Mucosa of rectum (tissue), 2 donors: Measurements from ENCODE around the gene CDK5R2.
"Not testable (repeated sequence)": the region's sequence is repeated elsewhere in the genome, so short reads cannot be mapped to it uniquely, and the experiment has no call there.

Source experiments
- H3K27ac ChIP-seq, 2 donors: one replicate each; pipeline ENCODE4 v1.7.0; 2013; ENCODE audit warnings: inconsistent platforms in 2 of 2, low read depth in 2 of 2, low read length in 2 of 2
- H3K27me3 ChIP-seq, 2 donors: one replicate each; pipeline ENCODE4 v1.7.0; 2013; ENCODE audit warnings: low read length in 2 of 2; ENCODE audit not compliant: control insufficient read depth in 2 of 2, insufficient read depth in 2 of 2
- H3K36me3 ChIP-seq, 2 donors: one replicate each; pipeline ENCODE4 v1.7.0; 2013; ENCODE audit warnings: low read length in 2 of 2; ENCODE audit not compliant: control insufficient read depth in 2 of 2, insufficient read depth in 2 of 2
- H3K4me1 ChIP-seq, 2 donors: one replicate each; pipeline ENCODE4 v1.7.0; 2013; ENCODE audit warnings: low read length in 2 of 2, mild to moderate bottlenecking in 1 of 2; ENCODE audit not compliant: control insufficient read depth in 2 of 2, insufficient read depth in 2 of 2
- H3K4me3 ChIP-seq, 2 donors: one replicate each; pipeline ENCODE4 v1.7.0; 2013; ENCODE audit warnings: low read length in 2 of 2
- H3K9ac ChIP-seq, 2 donors: one replicate each; pipeline ENCODE4 v1.7.0; 2013; ENCODE audit warnings: low read length in 2 of 2, low read depth in 1 of 2, mild to moderate bottlenecking in 1 of 2
- H3K9me3 ChIP-seq, 2 donors: one replicate each; pipeline ENCODE4 v1.7.0; 2013; ENCODE audit warnings: low read length in 2 of 2; ENCODE audit not compliant: control insufficient read depth in 2 of 2
- donor health status: healthy.
- donor health status: Normal muscosa, but diverticular disease.

The CDK5R2 gene

GRCh38 chr2:218959141-218959731 lies at the start of gene CDK5R2:
Gene CDK5R2 (plus strand): TSS chr2:218959666. CDS start chr2:218959821, 155 bp downstream.
- Histone ChIP-seq H3K27me3 (peaks cover 48 to 78% of the 10 kb centered on the region in 2 donors), H3K4me1 (peaks cover 2 to 4% of the 10 kb centered on the region in 2 donors), H3K9me3 (no peaks in the 10 kb centered on the region), H3K36me3 (no peaks in the 10 kb centered on the region), H3K9ac (no peak within 1 kb of the TSS), H3K4me3 (peak within 1 kb of the TSS; percentile 33 to 56), H3K27ac (no peak within 1 kb of the TSS)

GRCh38 chr2:218910741-218911140 lies 48.7 kb upstream of the CDK5R2 start:
- Histone ChIP-seq H3K4me3 (no peak overlapping the region), H3K4me1 (peaks cover 6 to 11% of the 10 kb centered on the region in 2 donors)

GRCh38 chr2:218920504-218920903 lies 39.0 kb upstream of the CDK5R2 start:
- Histone ChIP-seq H3K27me3 (peaks cover 0 to 4% of the 10 kb centered on the region in 2 donors), H3K36me3 (no peaks in the 10 kb centered on the region), H3K9ac (no peak overlapping the region), H3K4me3 (no peak overlapping the region), H3K9me3 (no peaks in the 10 kb centered on the region), H3K4me1 (no peaks in the 10 kb centered on the region), H3K27ac (no peak overlapping the region)

More at GRCh38 chr2:218910741-218911140, 48.7 kb upstream of the CDK5R2 start:
- H3K9ac ChIP-seq = no peak overlapping the region
- no peaks in the 10 kb centered on the region for H3K27me3 ChIP-seq
- H3K36me3 ChIP-seq = no peaks in the 10 kb centered on the region
- H3K9me3 ChIP-seq = no peaks in the 10 kb centered on the region
- H3K27ac ChIP-seq = no peak overlapping the region

- peaks cover 4% of the 10 kb centered on the region in 2 donors for H3K27me3 ChIP-seq
- H3K27ac ChIP-seq = no peak overlapping the region
- no peak overlapping the region for H3K4me3 ChIP-seq
- no peaks in the 10 kb centered on the region for H3K9me3 ChIP-seq
- no peaks in the 10 kb centered on the region for H3K36me3 ChIP-seq
- H3K9ac ChIP-seq = no peak overlapping the region
- H3K4me1 ChIP-seq = no peaks in the 10 kb centered on the region
Observed at GRCh38 chr2:218924757-218925156, 34.7 kb upstream of the CDK5R2 start.

- H3K9me3 ChIP-seq = no peaks in the 10 kb centered on the region
- H3K4me3 ChIP-seq = no peak overlapping the region
- H3K27ac ChIP-seq = no peak overlapping the region
- H3K4me1 ChIP-seq = no peaks in the 10 kb centered on the region
- peaks cover 4% of the 10 kb centered on the region in 2 donors for H3K27me3 ChIP-seq
- H3K9ac ChIP-seq = no peak overlapping the region
- no peaks in the 10 kb centered on the region for H3K36me3 ChIP-seq
Observed at GRCh38 chr2:218925434-218925833, 34.0 kb upstream of the CDK5R2 start.

- Histone ChIP-seq H3K27me3 (peaks cover 4% of the 10 kb centered on the region in 2 donors), H3K9ac (no peak overlapping the region), H3K36me3 (no peaks in the 10 kb centered on the region), H3K4me3 (no peak overlapping the region), H3K9me3 (no peaks in the 10 kb centered on the region), H3K27ac (no peak overlapping the region), H3K4me1 (no peaks in the 10 kb centered on the region)
Observed at GRCh38 chr2:218927422-218927821, 32.0 kb upstream of the CDK5R2 start.

GRCh38 chr2:218927876-218928275 lies 31.6 kb upstream of the CDK5R2 start:
- no peak overlapping the region for H3K27ac ChIP-seq
- H3K4me1 ChIP-seq = no peaks in the 10 kb centered on the region
- H3K27me3 ChIP-seq = peaks cover 4% of the 10 kb centered on the region in 2 donors
- H3K36me3 ChIP-seq = no peaks in the 10 kb centered on the region
- H3K9ac ChIP-seq = no peak overlapping the region
- no peaks in the 10 kb centered on the region for H3K9me3 ChIP-seq
- no peak overlapping the region for H3K4me3 ChIP-seq

GRCh38 chr2:218930488-218930887 lies 29.0 kb upstream of the CDK5R2 start:
- H3K9me3 ChIP-seq, H3K36me3 ChIP-seq, H3K9ac ChIP-seq, H3K4me3 ChIP-seq, H3K27me3 ChIP-seq, H3K27ac ChIP-seq, H3K4me1 ChIP-seq: not testable (repeated sequence)

GRCh38 chr2:218931751-218932150 lies 27.7 kb upstream of the CDK5R2 start:
- H3K9me3 ChIP-seq, H3K4me3 ChIP-seq, H3K36me3 ChIP-seq, H3K27ac ChIP-seq, H3K4me1 ChIP-seq, H3K27me3 ChIP-seq, H3K9ac ChIP-seq: not testable (repeated sequence)

GRCh38 chr2:218944759-218945404 lies 14.6 kb upstream of the CDK5R2 start:
- Histone ChIP-seq H3K9ac (no peak overlapping the region), H3K27ac (no peak overlapping the region), H3K27me3 (peaks cover 4 to 13% of the 10 kb centered on the region in 2 donors), H3K4me3 (no peak overlapping the region), H3K4me1 (no peaks in the 10 kb centered on the region), H3K9me3 (no peaks in the 10 kb centered on the region), H3K36me3 (no peaks in the 10 kb centered on the region)
